Ovary (tissue), 9 donors: ENCODE data around the gene SSTR5. TPM values are rescaled to one million over a fixed set of nuclear protein-coding genes. Genes with fewer than 3 reads are reported as not detected.

Experiments used
- DNase-seq, 5 donors: peaks; one replicate each; pipeline ENCODE4 v3.0.0-alpha.2; 2019 to 2020
- H3K27ac ChIP-seq, 2 donors: fragments of 200-600 bp; one replicate each; pipeline versions ENCODE4 v1.5.1 to v1.8.0; 2019 to 2022
- H3K27me3 ChIP-seq: fragments of 200-600 bp; one replicate; pipeline ENCODE4 v1.8.0; 2022
- H3K36me3 ChIP-seq: fragments of 200-600 bp; sonication (generic); one replicate; pipeline ENCODE4 v1.5.1; 2019
- H3K4me1 ChIP-seq: one replicate; pipeline ENCODE4 v1.8.1; 2013; ENCODE audit warnings: mild to moderate bottlenecking, moderate library complexity; ENCODE audit not compliant: insufficient read depth
- H3K4me3 ChIP-seq: fragments of 200-600 bp; sonication (generic); one replicate; pipeline ENCODE4 v1.5.1; 2017
- H3K9me3 ChIP-seq, 2 donors: fragments of 200-600 bp in 1 of 2; sonication (generic) in 1 of 2; one replicate each; pipeline versions ENCODE4 v1.5.1 to v1.8.1; 2013 to 2019; ENCODE audit warnings: mild to moderate bottlenecking in 1 of 2, moderate library complexity in 1 of 2
- CTCF ChIP-seq, 3 donors: fragments of 450-650 bp in 2 of 3; fragments of 200-600 bp in 1 of 3; IDR thresholded peaks; one replicate each; pipeline versions ENCODE4 v1.5.1 to v1.8.0; 2016 to 2022; ENCODE audit warnings: antibody characterized with exemption in 3 of 3, mild to moderate bottlenecking in 1 of 3
- EP300 ChIP-seq: sonication (generic); formaldehyde crosslinking; IDR thresholded peaks from one replicate; pipeline ENCODE4 v1.6.1; 2017; ENCODE audit warnings: antibody characterized with exemption
- POLR2A ChIP-seq: fragments of 450-650 bp; IDR thresholded peaks from one replicate; pipeline ENCODE4 v1.6.1; 2017; ENCODE audit warnings: antibody characterized with exemption, mild to moderate bottlenecking, moderate library complexity
- WGBS, 3 donors: extraction: QIAGEN DNeasy Blood & Tissue Kit in 1 of 3; methylation state at CpG; one replicate each; pipeline versions ENCODE4 v1.1.5 to v1.1.7; 2013 to 2017; 5-methylcytosine and 5-hydroxymethylcytosine counted together
- intact Hi-C, 4 donors: fragments of 100-400 bp; cut with DNase I; formaldehyde crosslinking; loops; one replicate each; pipeline versions ENCODE4 v1.11.0 to v1.15.1; 2022 to 2023
- polyA plus RNA-seq, 2 donors: library from polyadenylated mRNA; stranded (reverse); fragments of 200-250 nt in 1 of 2; fragments of 350-450 nt in 1 of 2; fragmentation: Illumina TruSeq in 1 of 2; extraction: RNeasy Lipid Tissue Mini Kit (QIAGEN cat#74804) in 1 of 2; gene quantifications; one replicate each; pipeline ENCODE4 v1.2.3, GENCODE V29; 2013 to 2014
- total RNA-seq, 7 donors: library from RNA; depleted of rRNA in 2 of 7; stranded (reverse); fragments of >200 nt in 2 of 7; fragmentation: NEBNext Ultra II Directional in 3 of 7; extraction: Animal tissue kit (Norgen Biotek cat#: 25700) in 3 of 7; gene quantifications; one replicate each; pipeline versions ENCODE4 v1.1.0 to v1.2.4, GENCODE V29; 2016 to 2023
- donor health status: DM: no; HTN: no; CAD: no; lungs with moderate emphysema.
- donor health status: DM: no; HTN: no; CAD: no.
- donor health status: Bipolar disorder and iron deficiency.
- donor health status: DM: yes; HTN: yes; CAD: no.
- donor health status: DM: no; HTN: no; CAD: no.
- donor health status: DM: yes; HTN: yes; CAD: no.

SSTR5 gene
- total and polyA plus RNA-seq, 9 donors, result not detected

GRCh38 chr16:1109648-1110047, 37.1 kb downstream of the SSTR5 start:
- Histone ChIP-seq H3K4me3 (no peak overlapping the region), H3K27me3 (no peaks in the 10 kb centered on the region), H3K36me3 (no peaks in the 10 kb centered on the region), H3K9me3 (no peaks in the 10 kb centered on the region), H3K27ac (no peak overlapping the region), H3K4me1 (peaks cover 9% of the 10 kb centered on the region)
- intact Hi-C loops, result no loop called here
- WGBS, 3 donors, result 63 to 73% (median 72%) methylated on average over 19 of the region's 19 CpGs
- no peak for TF ChIP-seq CTCF (IDR thresholded peaks at IDR 0.05)
- TF ChIP-seq EP300, result no peak
- TF ChIP-seq POLR2A, result no peak
- no peak for DNase-seq

- Histone ChIP-seq H3K9me3 (no peaks in the 10 kb centered on the region), H3K4me3 (no peak overlapping the region), H3K27me3 (no peaks in the 10 kb centered on the region), H3K4me1 (peaks cover 7% of the 10 kb centered on the region), H3K36me3 (no peaks in the 10 kb centered on the region), H3K27ac (no peak overlapping the region)
- 82 to 84% (median 83%) methylated on average over 26 of the region's 26 CpGs for WGBS, 3 donors
- intact Hi-C loops, result no loop called here
- no peak for DNase-seq
- TF ChIP-seq CTCF (IDR thresholded peaks at IDR 0.05) (no peak), POLR2A (no peak), EP300 (no peak)
Measured at GRCh38 chr16:1112506-1113184, 40.1 kb downstream of the SSTR5 start.

- Histone ChIP-seq H3K27me3 (no peaks in the 10 kb centered on the region), H3K36me3 (no peaks in the 10 kb centered on the region)
- no peak for DNase-seq
Measured at GRCh38 chr16:1113489-1113888, 40.9 kb downstream of the SSTR5 start.

GRCh38 chr16:1113889-1114526, 41.5 kb downstream of the SSTR5 start:
- TF ChIP-seq CTCF (IDR thresholded peaks at IDR 0.05), result no peak
- no peaks in the 10 kb centered on the region for H3K27me3 ChIP-seq
- H3K36me3 ChIP-seq, result no peaks in the 10 kb centered on the region
- peaks cover 3% of the 10 kb centered on the region for H3K4me1 ChIP-seq
- intact Hi-C loops, result no loop called here
- no peak overlapping the region for H3K4me3 ChIP-seq
- 71 to 77% (median 75%) methylated on average over 13 to 15 of the region's 15 CpGs for WGBS, 3 donors
- no peak for DNase-seq
- no peak overlapping the region for H3K27ac ChIP-seq
- no peaks in the 10 kb centered on the region for H3K9me3 ChIP-seq

More at GRCh38 chr16:1113489-1113888, 40.9 kb downstream of the SSTR5 start:
- no peak overlapping the region for H3K4me3 ChIP-seq
- no peak for TF ChIP-seq POLR2A
- no peak for TF ChIP-seq EP300
- no peak for TF ChIP-seq CTCF (IDR thresholded peaks at IDR 0.05)
- WGBS, 3 donors, result 35 to 50% (median 36%) methylated on average over 15 to 16 of the region's 16 CpGs
- peaks cover 4% of the 10 kb centered on the region for H3K4me1 ChIP-seq
- H3K9me3 ChIP-seq, result no peaks in the 10 kb centered on the region
- H3K27ac ChIP-seq, result no peak overlapping the region
- intact Hi-C loops, result no loop called here
